ENCODE results near the gene ZBED4.

Gene ZBED4

DNA sequence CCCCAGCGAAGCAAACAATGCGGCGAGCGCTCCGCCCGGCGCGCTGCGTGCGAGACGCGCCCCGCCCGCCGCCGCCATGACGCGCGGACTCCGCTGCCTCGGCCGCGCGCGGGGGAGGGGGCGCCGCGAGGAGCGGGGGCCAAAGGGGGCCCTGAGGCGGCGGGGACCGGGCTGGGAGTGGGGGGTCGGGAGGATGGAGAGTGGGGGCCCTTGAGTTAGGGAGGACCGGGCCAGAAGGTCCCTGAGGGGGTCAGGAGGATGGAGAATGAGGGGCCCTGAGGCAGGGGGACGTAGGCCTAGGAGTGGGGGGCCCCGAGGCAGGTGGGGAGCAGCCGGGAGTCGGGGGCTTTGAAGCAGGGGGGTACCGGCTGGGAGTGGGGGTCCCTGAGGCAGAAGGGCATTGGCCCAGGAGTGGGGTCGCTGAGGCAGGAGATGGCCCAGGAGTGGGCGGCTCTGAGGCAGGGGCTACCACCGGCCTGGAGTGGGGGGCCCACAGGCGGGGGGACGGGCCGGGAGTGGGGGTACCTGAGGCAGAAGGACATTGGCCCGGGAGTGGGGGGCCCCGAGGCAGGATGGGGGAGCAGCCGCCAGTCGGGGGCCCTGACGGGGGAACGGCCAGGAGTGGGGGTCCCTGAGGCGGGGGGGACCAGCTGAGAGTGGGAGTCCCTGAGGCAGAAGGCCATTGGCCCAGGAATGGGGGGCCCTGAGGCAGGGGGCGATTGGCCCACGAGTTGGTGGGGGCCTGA is 25.6 kb upstream of the ZBED4 start, which contains the start of gene BRD1:
Gene BRD1, minus strand, starts transcription at position 21 of the 746 bp plus-strand sequence. CDS start 3,556 bp downstream, outside the sequence.
- peak within 1 kb of the TSS; percentile 73 for H3K27ac ChIP-seq
- TF ChIP-seq CTCF (conservative IDR thresholded peaks at IDR 0.05) = no peak

DNA sequence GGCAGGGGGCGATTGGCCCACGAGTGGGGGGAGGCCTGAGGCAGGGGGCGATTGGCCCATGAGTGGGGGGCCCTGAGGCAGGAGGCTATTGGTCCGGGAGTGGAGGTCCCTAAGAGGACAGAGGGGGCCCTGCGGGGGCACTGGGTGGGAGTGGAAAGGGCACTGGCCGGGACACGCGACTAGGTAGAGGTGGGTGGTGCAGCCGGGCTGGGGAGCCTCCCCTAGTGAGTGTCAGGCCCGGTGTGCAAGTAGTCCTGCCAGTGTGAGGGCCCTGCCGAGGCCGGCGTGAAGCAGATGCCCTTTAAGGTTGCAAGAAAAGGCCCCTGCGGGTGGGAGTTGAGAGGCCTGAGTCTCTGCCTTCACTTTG is 25.1 kb upstream of the ZBED4 start:
- no peak for TF ChIP-seq CTCF (conservative IDR thresholded peaks at IDR 0.05)
- no peak overlapping the region for H3K27ac ChIP-seq

GRCh38 chr22:49829044-49829853 is 24.4 kb upstream of the ZBED4 start:
- H3K27ac ChIP-seq = no peak overlapping the region
- TF ChIP-seq CTCF (conservative IDR thresholded peaks at IDR 0.05) = no peak

- no peak for TF ChIP-seq CTCF (conservative IDR thresholded peaks at IDR 0.05)
- H3K27ac ChIP-seq = no peak overlapping the region
These were observed 20.2 kb upstream of the ZBED4 start for GRCh38 chr22:49833340-49834007.

DNA sequence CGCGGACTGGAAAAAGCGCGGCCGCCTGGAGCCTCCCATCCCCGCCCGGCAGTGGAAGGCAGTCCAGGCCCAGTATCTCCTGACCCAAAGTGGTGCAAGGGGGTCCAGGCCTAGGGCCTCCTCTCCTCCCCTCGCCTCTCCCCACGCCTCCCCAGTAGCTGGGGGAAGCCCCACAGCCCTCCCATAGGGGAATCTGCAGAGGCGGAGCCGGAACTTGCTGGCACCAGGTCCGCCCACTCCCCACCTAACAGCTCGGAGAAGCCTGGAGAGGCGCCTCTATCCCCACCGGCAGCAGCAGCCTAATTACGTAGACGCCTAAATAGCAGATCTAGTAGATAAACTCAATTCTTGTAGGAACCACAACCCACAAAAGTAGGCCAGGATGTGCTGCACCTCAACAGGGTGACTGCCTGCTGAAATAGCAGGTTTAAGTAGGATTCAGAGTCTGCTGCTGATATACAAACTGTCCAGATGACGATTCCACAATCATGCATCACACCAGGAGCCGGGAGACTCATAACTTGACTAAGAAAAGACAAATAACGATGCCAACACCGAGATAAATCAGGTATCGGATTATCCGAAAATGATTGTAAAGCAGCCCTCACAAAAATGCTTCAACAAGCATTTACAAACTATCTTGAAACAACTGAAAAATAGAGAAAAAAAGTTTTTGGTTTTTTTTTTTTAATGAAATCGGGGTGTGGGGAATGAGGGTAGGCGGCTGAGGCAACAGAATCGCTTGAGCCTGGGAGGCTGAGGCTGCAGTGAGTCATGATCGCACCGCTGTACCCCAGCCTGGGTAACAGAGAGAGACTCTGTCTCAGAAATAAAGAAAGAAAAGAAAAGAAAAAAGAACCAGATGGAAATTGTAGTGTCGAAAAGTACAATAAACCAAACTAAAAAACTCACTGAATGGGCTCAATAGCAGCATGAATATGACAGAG is 14.6 kb upstream of the ZBED4 start:
- TF ChIP-seq CTCF (conservative IDR thresholded peaks at IDR 0.05) = no peak
- H3K27ac ChIP-seq = no peak overlapping the region

DNA sequence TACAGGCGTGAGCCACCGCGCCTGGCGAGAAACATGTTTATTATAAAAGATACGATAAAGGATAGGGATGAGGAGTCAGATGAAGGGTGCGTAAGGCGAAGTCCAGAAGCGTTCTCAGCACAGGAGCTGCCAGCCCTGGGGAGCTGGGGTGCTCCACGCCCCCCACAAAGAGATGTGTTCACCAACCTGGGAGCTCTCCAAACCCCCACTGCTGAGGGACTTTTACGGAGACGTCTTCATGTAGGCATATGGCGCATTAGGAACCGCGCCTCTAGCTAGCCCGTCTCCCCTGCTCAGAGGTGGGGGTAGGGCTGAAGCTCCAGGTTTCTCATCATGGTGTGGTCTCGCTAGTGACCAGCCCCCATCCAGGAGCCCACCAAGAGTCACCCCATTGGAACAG is 8.4 kb upstream of the ZBED4 start:
- TF ChIP-seq CTCF (conservative IDR thresholded peaks at IDR 0.05) = no peak
- H3K27ac ChIP-seq = no peak overlapping the region
